BE2C (cell line): ENCODE results near the gene CDR2L.

Source experiments
- DNase-seq: peaks from one replicate; pipeline ENCODE4 v3.0.0-alpha.2; 2020
- H3K27me3 ChIP-seq: fragments of 250-450 bp; sonication (Bioruptor Pico); 2 replicates; pipeline ENCODE4 v1.5.1; 2020; ENCODE audit warnings: mild to moderate bottlenecking
- H3K36me3 ChIP-seq: fragments of 250-450 bp; sonication (Bioruptor Pico); 2 replicates; pipeline ENCODE4 v1.5.1; 2020; ENCODE audit warnings: mild to moderate bottlenecking
- H3K4me1 ChIP-seq: fragments of 250-450 bp; sonication (Bioruptor Pico); 2 replicates; pipeline ENCODE4 v1.5.1; 2020
- H3K4me3 ChIP-seq: 2 replicates; pipeline ENCODE4 v1.5.1; 2011; ENCODE audit warnings: low read depth, low read length
- H3K9me3 ChIP-seq: fragments of 250-450 bp; sonication (Bioruptor Pico); 2 replicates; pipeline ENCODE4 v1.5.1; 2020
- TF ChIP-seq, protein P1 (sequence below): IDR thresholded peaks from 2 replicates; pipeline ENCODE4 v1.5.1; 2012; ENCODE audit warnings: mild to moderate bottlenecking, low read depth, low read length

The CDR2L gene

DNA sequence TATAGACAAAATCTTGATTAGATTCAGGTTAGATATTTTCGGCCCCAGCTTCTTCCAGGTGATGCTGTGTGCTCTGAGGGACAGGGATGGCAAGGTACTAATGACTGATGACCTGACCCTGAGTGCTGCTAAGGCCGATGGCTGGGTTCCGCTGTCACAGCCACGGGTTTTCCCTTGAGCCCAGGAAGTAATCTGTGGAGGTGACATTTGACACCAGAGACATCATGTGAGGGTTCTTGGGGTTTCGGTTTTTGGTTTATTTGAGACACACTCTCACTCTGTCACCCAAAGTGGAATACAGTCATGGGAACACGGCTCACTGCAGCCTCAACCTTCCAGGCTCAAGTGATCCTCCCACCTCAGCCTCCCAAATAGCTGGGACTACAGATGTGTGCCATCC, 41.9 kb upstream of the CDR2L start:
- Histone ChIP-seq H3K9me3 (no peaks in the 10 kb centered on the region), H3K4me1 (no peaks in the 10 kb centered on the region), H3K27me3 (peaks cover 59% of the 10 kb centered on the region), H3K36me3 (no peaks in the 10 kb centered on the region), H3K4me3 (no peak overlapping the region)
- TF ChIP-seq, protein P1, sequence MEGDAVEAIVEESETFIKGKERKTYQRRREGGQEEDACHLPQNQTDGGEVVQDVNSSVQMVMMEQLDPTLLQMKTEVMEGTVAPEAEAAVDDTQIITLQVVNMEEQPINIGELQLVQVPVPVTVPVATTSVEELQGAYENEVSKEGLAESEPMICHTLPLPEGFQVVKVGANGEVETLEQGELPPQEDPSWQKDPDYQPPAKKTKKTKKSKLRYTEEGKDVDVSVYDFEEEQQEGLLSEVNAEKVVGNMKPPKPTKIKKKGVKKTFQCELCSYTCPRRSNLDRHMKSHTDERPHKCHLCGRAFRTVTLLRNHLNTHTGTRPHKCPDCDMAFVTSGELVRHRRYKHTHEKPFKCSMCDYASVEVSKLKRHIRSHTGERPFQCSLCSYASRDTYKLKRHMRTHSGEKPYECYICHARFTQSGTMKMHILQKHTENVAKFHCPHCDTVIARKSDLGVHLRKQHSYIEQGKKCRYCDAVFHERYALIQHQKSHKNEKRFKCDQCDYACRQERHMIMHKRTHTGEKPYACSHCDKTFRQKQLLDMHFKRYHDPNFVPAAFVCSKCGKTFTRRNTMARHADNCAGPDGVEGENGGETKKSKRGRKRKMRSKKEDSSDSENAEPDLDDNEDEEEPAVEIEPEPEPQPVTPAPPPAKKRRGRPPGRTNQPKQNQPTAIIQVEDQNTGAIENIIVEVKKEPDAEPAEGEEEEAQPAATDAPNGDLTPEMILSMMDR = no peak
- no peak for DNase-seq

DNA sequence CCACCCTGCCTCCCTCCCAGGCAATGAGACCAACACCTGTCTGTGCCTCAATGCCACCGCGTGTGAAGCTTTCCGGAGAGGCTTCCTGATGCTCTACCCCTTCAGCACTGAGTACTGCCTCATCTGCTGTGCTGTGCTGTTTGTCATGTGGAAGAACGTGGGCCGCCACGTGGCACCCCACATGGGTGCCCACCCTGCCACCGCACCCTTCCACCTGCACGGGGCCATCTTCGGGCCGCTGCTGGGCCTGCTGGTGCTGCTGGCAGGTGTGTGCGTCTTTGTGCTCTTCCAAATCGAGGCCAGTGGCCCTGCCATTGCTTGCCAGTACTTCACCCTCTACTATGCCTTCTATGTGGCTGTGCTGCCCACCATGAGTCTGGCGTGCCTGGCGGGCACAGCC, 40.8 kb upstream of the CDR2L start:
- Histone ChIP-seq H3K9me3 (no peaks in the 10 kb centered on the region), H3K27me3 (peaks cover 48% of the 10 kb centered on the region), H3K4me1 (no peaks in the 10 kb centered on the region), H3K36me3 (no peaks in the 10 kb centered on the region), H3K4me3 (no peak overlapping the region)
- no peak for DNase-seq
- TF ChIP-seq, protein P1 = no peak

DNA sequence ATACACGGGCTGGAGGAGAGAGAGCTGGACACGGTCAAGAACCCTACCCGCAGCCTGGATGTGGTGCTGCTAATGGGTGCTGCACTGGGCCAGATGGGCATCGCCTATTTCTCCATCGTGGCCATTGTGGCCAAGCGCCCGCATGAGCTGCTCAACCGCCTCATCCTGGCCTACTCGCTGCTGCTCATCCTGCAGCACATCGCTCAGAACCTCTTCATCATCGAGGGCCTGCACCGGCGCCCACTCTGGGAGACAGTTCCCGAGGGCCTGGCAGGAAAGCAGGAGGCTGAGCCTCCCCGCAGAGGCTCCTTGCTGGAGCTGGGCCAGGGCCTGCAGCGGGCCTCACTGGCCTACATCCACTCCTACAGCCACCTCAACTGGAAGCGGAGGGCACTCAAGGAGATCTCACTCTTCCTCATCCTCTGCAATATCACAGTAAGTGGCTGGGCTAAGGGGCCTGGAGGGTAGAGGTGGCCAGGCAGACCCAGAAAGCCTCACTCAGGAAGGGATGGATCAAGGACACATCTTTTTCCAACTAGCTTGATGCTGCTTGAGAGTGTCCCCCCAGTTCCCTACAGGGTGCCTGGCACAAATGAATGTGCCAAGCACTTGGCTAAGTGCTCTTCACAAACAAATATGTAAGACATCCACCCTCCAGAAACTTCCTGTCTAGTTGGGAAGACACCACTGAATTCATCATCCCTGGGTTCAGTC, 40.2 kb upstream of the CDR2L start:
- Histone ChIP-seq H3K4me3 (no peak overlapping the region), H3K4me1 (no peaks in the 10 kb centered on the region), H3K9me3 (no peaks in the 10 kb centered on the region), H3K36me3 (no peaks in the 10 kb centered on the region), H3K27me3 (peaks cover 42% of the 10 kb centered on the region)
- TF ChIP-seq, protein P1 = no peak
- DNase-seq = no peak

- H3K4me1 ChIP-seq = no peaks in the 10 kb centered on the region
- no peaks in the 10 kb centered on the region for H3K36me3 ChIP-seq
- H3K9me3 ChIP-seq = no peaks in the 10 kb centered on the region
- TF ChIP-seq, protein P1 = no peak
- no peak overlapping the region for H3K4me3 ChIP-seq
- H3K27me3 ChIP-seq = peaks cover 18% of the 10 kb centered on the region
- no peak for DNase-seq
These were observed 37.8 kb upstream of the CDR2L start for GRCh38 chr17:74949455-74950115.

- Histone ChIP-seq H3K27me3 (peaks cover 15% of the 10 kb centered on the region), H3K4me1 (no peaks in the 10 kb centered on the region), H3K9me3 (no peaks in the 10 kb centered on the region), H3K36me3 (no peaks in the 10 kb centered on the region), H3K4me3 (no peak overlapping the region)
- TF ChIP-seq, protein P1 = no peak
- no peak for DNase-seq
These were observed 37.2 kb upstream of the CDR2L start for GRCh38 chr17:74950207-74950606.

GRCh38 chr17:74951065-74951464, 36.4 kb upstream of the CDR2L start:
- peaks cover 9% of the 10 kb centered on the region for H3K27me3 ChIP-seq

More at GRCh38 chr17:74951065-74951464, 36.4 kb upstream of the CDR2L start:
- no peak overlapping the region for H3K4me3 ChIP-seq
- no peaks in the 10 kb centered on the region for H3K36me3 ChIP-seq
- no peak for DNase-seq
- TF ChIP-seq, protein P1 = no peak
- H3K4me1 ChIP-seq = no peaks in the 10 kb centered on the region
- H3K9me3 ChIP-seq = no peaks in the 10 kb centered on the region
